Activated CD8-positive, alpha-beta T cell treated with anti-CD3 and anti-CD28 coated beads for 36 hours (primary cell): Measurements from ENCODE around the gene CCDC167. TPM values are rescaled to one million over a fixed set of nuclear protein-coding genes. Genes with fewer than 3 reads are reported as not detected.
A peak's percentile ranks its signal among the peaks of the same experiment; 100 is the strongest.

Experiments
- ATAC-seq: fragments of 200-7000 bp; cut with Tn5 transposase; one replicate; pipeline ENCODE4 v1.10.0; 2021; ENCODE audit warnings: mild to moderate bottlenecking, moderate library complexity
- CTCF ChIA-PET: fragments of 350-600 bp; sonication (Branson Sonifier 250); formaldehyde crosslinking; loops from one replicate; lab custom pipeline; 2021; ENCODE audit warnings: antibody characterized with exemption; lab: Charles Lee
- POLR2A ChIA-PET: fragments of 350-600 bp; sonication (Branson Sonifier 250); formaldehyde crosslinking; loops from one replicate; lab custom pipeline; 2021; ENCODE audit warnings: antibody characterized with exemption; lab: Charles Lee
- DNase-seq: peaks from one replicate; pipeline ENCODE4 v3.0.0-alpha.2; 2020
- H3K27ac Mint-ChIP-seq: one replicate; pipeline ENCODE4 v1.8.0; 2021; ENCODE audit warnings: mild to moderate bottlenecking, mixed read lengths
- H3K27me3 Mint-ChIP-seq: one replicate; pipeline ENCODE4 v1.8.0; 2021; ENCODE audit warnings: mixed read lengths
- H3K36me3 Mint-ChIP-seq: one replicate; pipeline ENCODE4 v1.8.0; 2021; ENCODE audit warnings: low read depth, mixed read lengths
- H3K4me1 Mint-ChIP-seq: one replicate; pipeline ENCODE4 v1.8.0; 2021; ENCODE audit warnings: low read depth, mixed read lengths
- H3K4me3 Mint-ChIP-seq: one replicate; pipeline ENCODE4 v1.8.0; 2021; ENCODE audit warnings: mild to moderate bottlenecking, moderate library complexity, mixed read lengths
- H3K9me3 Mint-ChIP-seq: one replicate; pipeline ENCODE4 v1.8.0; 2021; ENCODE audit warnings: mixed read lengths
- intact Hi-C: fragments of 100-400 bp; cut with micrococcal nuclease; formaldehyde crosslinking; loops from one replicate; pipeline ENCODE4 v1.10.0; 2022
- total RNA-seq, 2 experiments: library from RNA; stranded (reverse); gene quantifications; one replicate each; pipeline ENCODE4 v1.2.3, GENCODE V29; 2021
- TF ChIP-seq, protein P1 (sequence below): fragments of 200-600 bp; IDR thresholded peaks from one replicate; pipeline ENCODE4 v1.8.0; 2022; ENCODE audit warnings: antibody characterized with exemption, mild to moderate bottlenecking

Gene CCDC167
- total RNA-seq, 2 experiments from 2014 or later, result 63.7 to 68.1 TPM

DNA sequence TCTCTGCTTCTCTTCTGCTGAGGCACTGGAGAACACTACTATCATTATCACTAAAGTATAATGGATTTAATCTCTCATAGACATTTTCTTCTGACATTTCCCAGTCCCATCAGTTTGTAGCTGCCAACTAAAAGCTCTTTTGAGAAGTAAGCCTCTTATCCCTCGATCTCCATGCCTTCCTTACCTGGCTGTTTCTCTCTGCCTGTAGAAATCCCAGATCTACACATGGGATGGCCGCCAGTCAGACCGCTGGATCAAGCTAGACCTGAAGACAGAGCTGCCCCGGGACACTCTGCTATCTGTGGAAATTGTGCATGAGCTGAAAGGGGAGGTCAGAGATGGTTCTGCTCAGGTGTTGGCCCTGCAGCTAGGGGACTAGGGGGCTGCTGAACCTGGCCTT is 25.4 kb downstream of the CCDC167 start:
- Mint-ChIP-seq H3K27me3 (no peaks in the 10 kb centered on the region), H3K4me3 (no peak overlapping the region), H3K36me3 (peaks cover 41% of the 10 kb centered on the region), H3K9me3 (no peaks in the 10 kb centered on the region), H3K4me1 (no peaks in the 10 kb centered on the region), H3K27ac (peak overlapping the region; percentile 40)
- DNase-seq (no peak), ATAC-seq (no peak)
- TF ChIP-seq, protein P1, sequence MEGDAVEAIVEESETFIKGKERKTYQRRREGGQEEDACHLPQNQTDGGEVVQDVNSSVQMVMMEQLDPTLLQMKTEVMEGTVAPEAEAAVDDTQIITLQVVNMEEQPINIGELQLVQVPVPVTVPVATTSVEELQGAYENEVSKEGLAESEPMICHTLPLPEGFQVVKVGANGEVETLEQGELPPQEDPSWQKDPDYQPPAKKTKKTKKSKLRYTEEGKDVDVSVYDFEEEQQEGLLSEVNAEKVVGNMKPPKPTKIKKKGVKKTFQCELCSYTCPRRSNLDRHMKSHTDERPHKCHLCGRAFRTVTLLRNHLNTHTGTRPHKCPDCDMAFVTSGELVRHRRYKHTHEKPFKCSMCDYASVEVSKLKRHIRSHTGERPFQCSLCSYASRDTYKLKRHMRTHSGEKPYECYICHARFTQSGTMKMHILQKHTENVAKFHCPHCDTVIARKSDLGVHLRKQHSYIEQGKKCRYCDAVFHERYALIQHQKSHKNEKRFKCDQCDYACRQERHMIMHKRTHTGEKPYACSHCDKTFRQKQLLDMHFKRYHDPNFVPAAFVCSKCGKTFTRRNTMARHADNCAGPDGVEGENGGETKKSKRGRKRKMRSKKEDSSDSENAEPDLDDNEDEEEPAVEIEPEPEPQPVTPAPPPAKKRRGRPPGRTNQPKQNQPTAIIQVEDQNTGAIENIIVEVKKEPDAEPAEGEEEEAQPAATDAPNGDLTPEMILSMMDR, result no peak
- ChIA-PET POLR2A (interaction anchor here (0.9 to 1.4 kb wide), 2 partner anchors 8 to 98 kb away, joined by 3 to 4 read pairs; no protein-coding TSS in a partner anchor), CTCF (interaction anchor here (1.1 to 1.2 kb wide), 2 partner anchors 9 to 218 kb away, joined by 3 read pairs; no protein-coding TSS in a partner anchor)
- intact Hi-C loops, result no loop called here

DNA sequence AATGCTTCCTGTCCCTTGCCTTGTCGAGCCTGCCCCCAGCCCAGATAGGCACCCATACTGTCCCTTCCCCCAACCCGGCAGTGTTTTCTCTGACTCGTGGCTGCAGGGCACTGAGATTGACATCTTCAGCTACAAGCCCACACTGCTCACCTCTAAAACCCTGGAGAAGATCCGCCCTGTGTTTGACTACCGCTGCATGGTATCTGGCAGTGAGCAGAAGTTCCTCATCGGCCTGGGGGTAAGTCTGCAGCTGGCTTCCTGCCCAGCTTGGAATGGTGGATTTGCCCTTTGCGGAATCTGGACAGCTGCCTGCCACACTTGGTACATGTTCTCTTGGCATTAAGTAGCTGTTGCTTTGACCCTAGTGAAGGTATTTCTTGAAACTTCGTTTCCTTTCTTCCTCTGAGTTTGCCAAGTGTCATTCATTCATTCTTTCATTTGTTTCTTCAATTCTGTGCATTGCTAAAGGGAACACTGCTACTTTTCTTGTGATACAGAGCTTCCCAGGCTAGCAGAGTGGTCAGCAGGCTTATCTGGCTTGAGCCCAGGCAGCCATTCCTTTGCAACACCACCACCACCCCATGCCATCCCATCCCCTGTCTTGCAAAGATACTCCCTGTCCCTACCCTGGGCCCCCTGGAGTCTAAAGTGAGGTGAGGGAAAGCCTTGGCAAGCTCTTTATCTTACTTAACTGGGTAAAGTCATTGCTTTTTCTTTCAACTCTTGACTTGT is 26.2 kb downstream of the CCDC167 start:
- Mint-ChIP-seq H3K9me3 (no peaks in the 10 kb centered on the region), H3K36me3 (peaks cover 45% of the 10 kb centered on the region), H3K27me3 (no peaks in the 10 kb centered on the region), H3K27ac (no peak overlapping the region), H3K4me1 (no peaks in the 10 kb centered on the region), H3K4me3 (no peak overlapping the region)
- TF ChIP-seq, protein P1, result no peak
- POLR2A ChIA-PET, result interaction anchor here (0.9 to 1.4 kb wide), 2 partner anchors 8 to 98 kb away, joined by 3 to 4 read pairs; no protein-coding TSS in a partner anchor
- DNase-seq (no peak), ATAC-seq (no peak)
- intact Hi-C loops, result no loop called here
- CTCF ChIA-PET, result interaction anchor here (0.6 to 1.2 kb wide), 3 partner anchors 10 to 92 kb away, joined by 3 read pairs; no protein-coding TSS in a partner anchor

DNA sequence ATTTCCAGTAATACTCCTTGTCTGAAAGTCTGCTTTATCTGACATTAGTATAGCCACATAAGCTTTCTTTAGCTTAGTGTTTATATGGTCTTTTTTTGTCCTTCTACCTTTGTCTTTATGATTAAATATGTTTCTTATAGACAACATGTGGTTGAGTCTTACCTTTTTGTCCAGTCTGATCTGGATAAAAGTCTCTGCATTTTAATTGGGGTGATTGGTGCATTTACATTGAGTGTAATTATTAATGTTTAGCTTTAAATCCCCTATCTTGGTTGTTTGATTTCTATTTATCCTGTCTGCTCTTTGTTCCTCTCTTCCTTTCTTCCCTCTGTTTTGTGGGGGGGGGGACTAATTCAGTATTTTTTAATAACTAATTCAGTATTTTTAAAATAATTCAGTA is 32.0 kb downstream of the CCDC167 start:
- Mint-ChIP-seq H3K27ac (no peak overlapping the region), H3K9me3 (no peaks in the 10 kb centered on the region), H3K27me3 (no peaks in the 10 kb centered on the region), H3K36me3 (peaks cover 55% of the 10 kb centered on the region), H3K4me1 (no peaks in the 10 kb centered on the region), H3K4me3 (no peak overlapping the region)
- intact Hi-C loops, result no loop called here
- ChIA-PET POLR2A (interaction anchor here (0.9 to 1.5 kb wide), 4 partner anchors 10 to 35 kb away, joined by 3 to 5 read pairs (median 4); no protein-coding TSS in a partner anchor), CTCF (interaction anchor here (0.6 to 1.4 kb wide), 2 partner anchors 86 to 98 kb away, joined by 3 to 7 read pairs; no protein-coding TSS in a partner anchor)
- TF ChIP-seq, protein P1, result no peak
- ATAC-seq, result no peak
- DNase-seq, result no peak

DNA sequence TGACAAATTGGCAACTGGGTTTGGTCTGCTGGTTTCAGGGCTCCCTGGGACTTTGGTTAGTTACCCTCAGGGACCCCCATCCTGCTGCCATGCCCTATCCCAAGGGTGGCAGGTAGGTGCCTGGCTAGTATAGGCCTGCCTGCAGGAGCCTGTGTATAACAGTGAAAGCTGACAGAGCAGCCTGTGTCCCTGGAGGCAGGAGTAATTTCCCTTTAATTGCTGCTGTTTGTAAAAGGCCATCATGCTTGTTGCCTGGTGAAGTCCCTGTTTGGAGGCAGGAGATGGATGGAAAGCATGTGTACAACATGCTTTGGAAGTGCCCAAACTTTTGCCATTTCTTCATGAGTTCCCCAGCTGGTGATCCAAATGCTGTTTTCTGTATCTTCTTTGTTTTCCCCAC is 36.6 kb downstream of the CCDC167 start:
- Mint-ChIP-seq H3K27ac (no peak overlapping the region), H3K9me3 (no peaks in the 10 kb centered on the region), H3K4me1 (no peaks in the 10 kb centered on the region), H3K27me3 (no peaks in the 10 kb centered on the region), H3K36me3 (peaks cover 63% of the 10 kb centered on the region), H3K4me3 (no peak overlapping the region)
- ATAC-seq (no peak), DNase-seq (no peak)
- intact Hi-C loops, result no loop called here
- TF ChIP-seq, protein P1, result no peak
- ChIA-PET POLR2A (no interaction called here), CTCF (no interaction called here)

DNA sequence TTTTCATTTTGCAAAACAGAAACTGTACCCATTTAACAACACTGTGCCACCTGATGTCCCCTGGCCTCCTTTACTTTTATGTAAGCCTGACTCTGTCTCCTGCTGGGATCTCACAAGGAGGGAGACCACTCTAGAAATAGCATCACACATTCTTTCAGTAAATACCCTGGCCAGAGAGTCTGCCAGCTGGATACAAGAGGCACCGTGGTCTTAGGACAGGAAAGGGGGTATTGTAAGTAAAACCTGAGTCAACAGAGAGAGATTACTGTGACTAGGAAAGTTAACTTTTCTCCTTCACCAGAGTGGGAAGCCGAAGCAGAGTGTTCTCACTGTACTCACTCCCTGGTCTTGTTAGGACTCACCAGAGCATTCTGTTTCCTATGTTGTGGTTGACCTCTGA is 38.9 kb downstream of the CCDC167 start:
- TF ChIP-seq, protein P1, result no peak
- ATAC-seq (no peak), DNase-seq (no peak)
- H3K36me3 Mint-ChIP-seq, result peaks cover 59% of the 10 kb centered on the region
- intact Hi-C loops, result no loop called here
- ChIA-PET POLR2A (no interaction called here), CTCF (no interaction called here)
- H3K4me3 Mint-ChIP-seq, result no peak overlapping the region
- no peaks in the 10 kb centered on the region for H3K4me1 Mint-ChIP-seq
- H3K27ac Mint-ChIP-seq, result no peak overlapping the region
- no peaks in the 10 kb centered on the region for H3K9me3 Mint-ChIP-seq
- no peaks in the 10 kb centered on the region for H3K27me3 Mint-ChIP-seq
